Measurements from ENCODE around the gene AP3S2. TPM values are rescaled to one million over a fixed set of nuclear protein-coding genes. Genes with fewer than 3 reads are reported as not detected.

The AP3S2 gene
- total and polyA plus RNA-seq, 2 of the 8 experiments (the other 6 are each of a cell fraction or from before 2014, with no cell fraction given): 19.2 to 45.4 TPM

GRCh38 chr15:89883518-89883917, 10.3 kb downstream of the AP3S2 start:
- Histone ChIP-seq H2BK120ac (replicated peaks; ENCODE audit: low read depth, low read length) (no peak overlapping the region), H3K23me2 (ENCODE audit: low read depth, low read length) (no peaks in the 10 kb centered on the region), H3K4me2 (ENCODE audit: insufficient read depth in 1 of 2, low read depth in 2 of 2, low read length in 2 of 2) (no peak overlapping the region), H4K20me1 (replicated peaks in 1 of 2; ENCODE audit: control insufficient read depth in 1 of 2, insufficient read depth in 2 of 2, low read length in 2 of 2) (no peaks in the 10 kb centered on the region), H3K9me3 (ENCODE audit: insufficient read depth in 2 of 2, low read depth in 1 of 2, low read length in 1 of 2) (no peaks in the 10 kb centered on the region), H3K23ac (ENCODE audit: insufficient read length) (no peak overlapping the region), H2AK5ac (ENCODE audit: low read depth, low read length) (no peak overlapping the region), H4K91ac (replicated peaks; ENCODE audit: insufficient read length, low read length) (no peak overlapping the region), H3K79me2 (ENCODE audit: control insufficient read depth in 1 of 2, insufficient read depth in 2 of 2, low read length in 2 of 2) (no peaks in the 10 kb centered on the region), H2BK15ac (ENCODE audit: low read length) (no peak overlapping the region), H3K4me1 (replicated peaks in 1 of 4; ENCODE audit: control insufficient read depth in 3 of 4, insufficient read depth in 4 of 4, low read length in 3 of 4) (no peaks in the 10 kb centered on the region), H4K8ac (ENCODE audit: extremely low read depth, insufficient read depth, low read length) (no peak overlapping the region), H2AFZ (ENCODE audit: low read length) (no peak overlapping the region), H3K79me1 (ENCODE audit: low read depth, low read length) (no peaks in the 10 kb centered on the region), H3K4ac (replicated peaks; ENCODE audit: insufficient read length, low read depth, low read length) (no peak overlapping the region), H3K14ac (ENCODE audit: insufficient read length) (no peak overlapping the region), H3K18ac (ENCODE audit: extremely low read depth, low read length) (no peak overlapping the region), H3K56ac (replicated peaks; ENCODE audit: insufficient read length, low read depth, low read length) (no peak overlapping the region), H3K4me3 (ENCODE audit: extremely low read depth in 1 of 4, insufficient read depth in 2 of 4, low read depth in 3 of 4, low read length in 4 of 4) (no peak overlapping the region), H3K36me3 (ENCODE audit: control insufficient read depth in 2 of 4, insufficient read depth in 4 of 4, low read length in 3 of 4) (peaks cover 0 to 26% (median 10%) of the 10 kb centered on the region in 4 experiments; a peak in 5 of 8 replicates), H2BK5ac (ENCODE audit: low read depth, low read length) (no peak overlapping the region), H3K9ac (replicated peaks in 1 of 4; ENCODE audit: extremely low read depth in 1 of 4, low read depth in 3 of 4, low read length in 3 of 4) (no peak overlapping the region), H4K5ac (ENCODE audit: insufficient read length, low read depth, low read length) (no peak overlapping the region), H2BK20ac (ENCODE audit: low read length) (no peak overlapping the region), H3K27ac (ENCODE audit: low read depth, low read length) (no peak overlapping the region), H3K27me3 (replicated peaks in 1 of 4; ENCODE audit: control insufficient read depth in 3 of 4, extremely low read depth in 1 of 4, insufficient read depth in 3 of 4, low read length in 3 of 4) (no peaks in the 10 kb centered on the region), H2BK12ac (ENCODE audit: low read depth, low read length) (no peak overlapping the region)
- CTCF ChIA-PET (ENCODE audit: partially characterized antibody): interaction anchor here (0.9 to 1.9 kb wide), 4 partner anchors 9 to 150 kb away, joined by 3 to 7 read pairs (median 4); no protein-coding TSS in a partner anchor
- POLR2A ChIA-PET (ENCODE audit: partially characterized antibody): interaction anchor here (0.7 to 1.3 kb wide), 2 partner anchors 10 to 81 kb away, joined by 3 to 4 read pairs; partner anchors contain the start of gene AP3S2
- 81% methylated on average over 1 of the region's 1 CpG; no CpG with 5 or more reads in 1 of the 2 experiments for WGBS, 2 experiments (ENCODE audit: extremely low coverage in 1 of 2, insufficient coverage in 1 of 2, insufficient read length in 1 of 2, insufficient replicate concordance in 2 of 2, low coverage in 1 of 2, low lambda C conversion rate in 2 of 2, missing lambda C conversion rate in 1 of 2)
- FAIRE-seq: no peak
- DNase-seq (ENCODE audit: low read depth in 1 of 2, low spot score in 2 of 2): no peak
- TF ChIP-seq CBX8 (IDR thresholded peaks at IDR 0.05; ENCODE audit: borderline replicate concordance, low read depth, low read length) (no peak), ATF3 (IDR thresholded peaks at IDR 0.05; ENCODE audit: insufficient read depth, low read depth, low read length) (no peak), CBX5 (IDR thresholded peaks at IDR 0.05; ENCODE audit: low read depth, low read length) (no peak), TCF12 (IDR thresholded peaks at IDR 0.05; ENCODE audit: low read depth, low read length) (no peak), RBBP5 (IDR thresholded peaks at IDR 0.05; ENCODE audit: borderline replicate concordance, low read depth, low read length) (no peak), TAF7 (optimal IDR thresholded peaks at IDR 0.05; ENCODE audit: borderline replicate concordance, low read depth, low read length) (no peak), E2F6 (IDR thresholded peaks at IDR 0.05) (no peak), RAD21 (IDR thresholded peaks at IDR 0.05 in 1 of 2, conservative IDR thresholded peaks at IDR 0.05 in 1 of 2; ENCODE audit: low read depth in 2 of 2, low read length in 2 of 2) (no peak), KDM4A (IDR thresholded peaks at IDR 0.05; ENCODE audit: low read depth, low read length, severe bottlenecking) (no peak), ZNF274 (IDR thresholded peaks at IDR 0.05; ENCODE audit: borderline replicate concordance, extremely low read depth, low read length) (no peak), KDM1A (IDR thresholded peaks at IDR 0.05; ENCODE audit: borderline replicate concordance, low read length) (no peak)
